GM18498 (cell line): Measurements from ENCODE around the gene CHCHD6.

Source experiments
- ATAC-seq: cut with Tn5 transposase; IDR thresholded peaks from one replicate; pipeline ENCODE4 v1.9.1; 2021; ENCODE audit warnings: mild to moderate bottlenecking, moderate library complexity; ENCODE audit not compliant: unreplicated experiment

CHCHD6 gene

GRCh38 chr3:126854666-126855065, 150.6 kb downstream of the CHCHD6 start:
- ATAC-seq, result no peak

- no peak for ATAC-seq
Observed at GRCh38 chr3:126855374-126855773, 151.3 kb downstream of the CHCHD6 start.

DNA sequence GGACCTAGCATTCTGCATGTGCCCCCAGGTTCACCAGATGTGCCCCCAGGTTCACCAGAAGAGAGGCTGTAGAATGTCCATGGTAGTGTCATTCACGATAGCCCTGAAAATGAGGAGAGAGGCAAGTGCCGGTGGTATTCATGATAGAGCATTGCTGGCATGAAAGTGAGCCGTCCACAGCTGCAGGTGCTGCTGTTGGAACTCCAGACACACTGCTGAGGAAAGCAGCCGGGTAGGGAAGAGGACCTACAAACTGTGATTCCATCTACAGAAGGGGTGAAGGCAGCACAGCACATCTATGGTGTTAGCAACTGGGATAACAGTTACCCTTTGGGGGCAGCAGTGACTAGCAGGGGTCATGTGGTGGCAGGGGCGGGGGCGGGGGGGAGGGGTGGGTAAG, 153.9 kb downstream of the CHCHD6 start:
- ATAC-seq, result no peak

GRCh38 chr3:126858401-126858800, 154.4 kb downstream of the CHCHD6 start:
- ATAC-seq, result no peak

DNA sequence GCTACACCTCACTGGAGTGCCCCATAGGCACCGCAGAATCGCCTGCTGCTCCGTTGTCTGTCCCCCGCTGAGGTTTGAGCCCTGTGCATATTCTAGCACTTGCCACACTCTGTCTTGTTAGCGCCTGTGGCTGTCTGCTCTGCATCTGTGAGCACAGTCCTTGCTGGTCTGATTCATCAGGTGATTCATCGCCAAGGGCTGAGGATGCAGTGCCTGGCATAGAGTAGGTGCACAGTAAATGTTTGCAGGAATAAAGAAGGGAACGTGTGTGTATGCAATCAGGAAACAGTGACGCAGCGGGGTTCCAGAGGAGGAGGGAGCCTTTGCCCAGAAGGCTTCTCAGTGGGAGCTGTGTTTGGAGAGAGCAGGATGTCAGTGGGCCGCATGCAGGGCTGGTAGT, 154.8 kb downstream of the CHCHD6 start:
- no peak for ATAC-seq

DNA sequence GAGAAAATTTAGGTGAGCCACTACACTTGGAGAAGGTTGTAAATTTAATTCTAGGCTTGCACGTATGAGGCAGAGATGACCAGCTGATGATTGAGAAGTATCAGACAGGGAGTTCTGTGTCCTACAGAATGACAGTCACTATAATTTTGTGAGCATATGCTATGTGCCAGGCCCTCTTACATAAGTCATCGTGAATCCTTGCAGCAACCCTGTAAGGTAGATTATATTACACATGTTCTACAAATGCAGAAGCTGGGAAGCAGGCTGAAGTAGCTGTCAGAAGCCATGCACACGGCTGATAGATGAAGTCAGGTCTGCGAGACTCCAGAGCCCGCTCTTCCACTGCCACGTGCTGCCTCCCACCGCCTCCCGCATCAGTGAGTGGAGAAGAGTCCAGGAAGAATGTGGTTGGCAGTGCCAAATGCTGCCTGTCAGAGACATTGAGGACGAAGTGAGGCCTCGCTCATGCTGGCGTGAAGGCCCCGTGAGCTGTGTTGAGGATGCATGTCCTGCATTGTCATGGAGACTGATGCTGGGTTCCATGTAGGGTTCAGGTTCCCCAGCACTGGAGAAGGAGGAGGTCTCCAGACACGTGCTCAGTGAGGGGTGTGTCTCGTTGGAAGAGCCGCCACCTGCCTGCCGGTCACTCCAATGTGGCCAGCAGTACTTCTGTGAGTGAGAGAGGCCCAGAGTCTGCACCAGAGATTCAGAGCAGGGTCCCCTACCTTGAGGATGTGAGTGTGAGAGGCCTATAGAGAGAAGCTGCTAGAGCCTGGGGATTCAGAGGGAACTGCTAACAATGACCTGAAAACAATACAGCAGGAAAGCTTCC, 155.6 kb downstream of the CHCHD6 start:
- no peak for ATAC-seq

- ATAC-seq, result no peak
Observed at GRCh38 chr3:126865736-126866135, 161.7 kb downstream of the CHCHD6 start.

GRCh38 chr3:126866175-126866759, 162.2 kb downstream of the CHCHD6 start:
- ATAC-seq, result no peak

- no peak for ATAC-seq
Observed at GRCh38 chr3:126867190-126867862, 163.3 kb downstream of the CHCHD6 start.

- ATAC-seq, result no peak
Observed at GRCh38 chr3:126867863-126868200, 163.8 kb downstream of the CHCHD6 start.

- no peak for ATAC-seq
Observed at GRCh38 chr3:126870608-126871210, 166.7 kb downstream of the CHCHD6 start.

DNA sequence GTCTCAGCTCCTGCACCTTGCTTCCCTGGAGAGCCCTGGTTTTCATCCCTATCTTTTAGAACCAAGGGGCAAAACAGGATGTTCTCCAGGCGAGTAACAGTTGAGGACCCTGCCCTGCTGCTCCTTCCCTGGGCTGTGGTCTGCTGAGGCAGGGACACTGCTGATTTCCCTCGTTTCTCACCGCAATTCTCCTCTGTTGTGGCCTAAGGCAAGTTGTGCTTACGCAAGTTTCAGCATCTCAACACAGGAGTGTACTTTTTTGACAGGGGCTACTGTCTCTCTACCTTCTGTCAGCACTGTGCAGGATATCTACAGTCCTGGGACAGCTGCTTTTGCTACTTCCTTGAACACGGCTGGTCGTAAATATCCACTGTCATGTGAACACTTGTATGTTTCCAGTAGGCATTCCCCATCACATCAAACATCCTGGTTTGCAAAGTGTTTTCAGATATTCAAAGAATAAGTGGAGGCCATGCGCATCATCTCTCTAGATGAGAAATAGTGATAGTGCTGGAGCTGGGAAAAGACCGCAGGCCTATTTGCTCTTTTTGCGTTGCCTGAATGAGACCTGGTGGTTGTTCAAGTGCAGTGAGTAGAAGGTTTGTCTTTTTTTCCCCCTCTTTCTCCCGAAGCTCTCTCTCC, 168.8 kb downstream of the CHCHD6 start:
- ATAC-seq, result no peak

DNA sequence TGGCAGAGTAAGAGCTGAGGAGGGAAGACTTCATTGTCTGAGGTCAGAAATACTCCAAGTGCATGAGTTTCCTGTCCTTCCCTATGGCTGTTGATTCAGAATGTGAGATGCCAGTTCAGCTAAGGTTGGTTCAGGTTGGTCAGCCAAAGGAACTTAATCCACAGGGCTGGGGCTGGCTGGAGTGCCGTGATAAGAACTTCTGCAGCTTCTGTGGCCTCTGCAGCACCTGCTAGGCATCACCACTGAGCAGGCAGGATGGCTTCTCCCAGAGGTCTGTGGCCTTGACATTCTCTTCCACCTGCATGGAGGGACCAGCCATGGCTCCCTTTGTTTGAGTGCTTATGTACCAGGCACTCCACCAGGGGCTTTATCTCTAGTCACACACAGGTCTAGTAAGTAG, 169.4 kb downstream of the CHCHD6 start:
- no peak for ATAC-seq

- no peak for ATAC-seq
Observed at GRCh38 chr3:126878664-126879063, 174.6 kb downstream of the CHCHD6 start.

DNA sequence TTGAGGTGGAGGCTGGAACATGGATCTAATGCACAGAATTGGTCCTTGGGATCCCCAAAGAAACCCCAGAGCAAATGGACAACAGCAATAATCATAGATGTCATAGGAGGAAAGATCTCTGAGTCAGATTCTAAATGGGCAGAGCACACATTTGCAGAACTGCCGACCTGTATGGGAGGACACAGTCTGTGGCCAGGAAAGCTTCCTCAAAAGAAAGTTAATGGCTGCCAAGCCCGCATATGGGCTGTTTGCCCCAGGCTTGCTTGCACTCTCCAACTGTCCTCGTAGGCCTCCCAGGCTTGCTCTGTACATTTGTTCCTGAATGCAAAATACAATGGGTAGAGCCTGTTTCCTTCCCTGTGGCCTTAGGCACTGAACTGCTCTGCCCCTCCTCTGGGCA, 176.9 kb downstream of the CHCHD6 start:
- no peak for ATAC-seq

DNA sequence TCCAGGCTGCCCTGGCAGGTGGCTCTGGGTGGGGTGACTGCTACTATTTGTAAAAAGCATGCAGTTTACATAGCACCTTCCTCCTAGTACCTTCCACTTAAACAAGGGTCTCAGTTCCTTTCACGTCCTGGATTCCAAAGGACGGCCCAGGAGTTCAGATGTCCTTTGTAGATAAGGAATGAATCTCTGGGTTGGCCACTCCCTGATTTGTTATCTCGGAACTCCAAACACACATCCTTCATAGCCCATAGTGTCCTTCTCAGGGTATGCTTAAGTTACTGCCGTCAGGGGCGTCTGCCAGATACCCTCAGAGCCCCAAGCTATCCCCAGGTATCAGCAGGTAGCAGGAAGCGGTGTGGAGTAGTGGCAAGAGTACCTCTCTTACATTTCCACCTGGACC, 177.8 kb downstream of the CHCHD6 start:
- ATAC-seq, result no peak

DNA sequence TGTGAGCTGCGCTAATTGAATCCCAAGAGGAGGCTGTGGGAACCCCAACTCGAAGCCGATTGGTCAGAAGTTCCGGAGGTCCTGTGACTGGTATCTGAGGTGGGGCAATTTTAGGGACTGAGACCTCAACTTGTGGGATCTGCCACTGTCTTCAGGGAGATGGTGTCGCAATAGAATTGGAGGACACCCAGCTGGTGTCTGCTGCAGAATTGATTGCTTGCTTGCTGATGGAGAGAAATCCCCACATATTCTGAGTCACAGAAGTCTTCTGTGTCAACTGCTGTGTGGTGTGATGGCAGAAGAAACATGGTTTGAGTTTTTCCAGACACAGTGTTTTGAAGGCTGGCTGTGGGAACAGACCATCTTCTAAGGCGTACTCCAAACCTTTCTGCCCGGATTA, 179.2 kb downstream of the CHCHD6 start:
- no peak for ATAC-seq

DNA sequence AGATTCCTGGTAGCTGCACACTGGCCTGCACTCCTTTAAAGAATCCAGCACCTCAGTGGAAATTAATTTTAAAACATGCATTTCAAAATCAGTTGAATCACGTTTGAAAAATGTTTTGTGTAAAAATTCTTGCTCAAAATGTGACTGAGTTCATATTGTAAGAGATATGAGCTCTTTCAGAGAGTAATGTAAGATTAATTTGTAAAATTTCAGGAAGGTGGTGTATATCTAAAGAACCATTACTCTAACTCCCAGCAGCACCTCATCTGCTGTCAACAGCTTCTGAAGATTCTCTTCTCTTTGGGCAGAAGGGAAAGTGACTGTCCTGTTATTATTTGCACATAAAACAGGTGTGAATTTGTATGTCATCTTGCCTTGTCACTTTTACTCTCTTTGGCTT, 181.4 kb downstream of the CHCHD6 start:
- ATAC-seq, result no peak

GRCh38 chr3:126886217-126886616, 182.2 kb downstream of the CHCHD6 start:
- no peak for ATAC-seq

DNA sequence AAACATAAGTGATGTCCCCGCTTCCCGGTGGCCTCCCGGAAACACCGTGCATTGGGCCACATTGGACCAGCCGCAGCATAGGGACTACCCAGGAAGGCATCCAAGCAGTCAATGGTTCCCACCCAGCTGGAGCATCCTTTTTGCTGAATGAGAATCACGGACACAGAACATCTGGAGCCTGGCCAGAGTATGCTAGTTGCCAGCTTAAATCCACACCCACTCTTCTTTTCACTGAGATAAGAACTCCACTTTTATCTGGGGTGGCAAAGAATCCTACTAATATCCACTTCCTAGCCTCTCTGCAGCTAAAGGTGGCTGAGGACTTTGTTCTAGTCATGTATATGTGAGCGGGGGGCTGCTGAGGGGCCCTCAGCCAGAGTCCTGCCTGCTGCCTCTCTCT, 183.6 kb downstream of the CHCHD6 start:
- ATAC-seq, result no peak

DNA sequence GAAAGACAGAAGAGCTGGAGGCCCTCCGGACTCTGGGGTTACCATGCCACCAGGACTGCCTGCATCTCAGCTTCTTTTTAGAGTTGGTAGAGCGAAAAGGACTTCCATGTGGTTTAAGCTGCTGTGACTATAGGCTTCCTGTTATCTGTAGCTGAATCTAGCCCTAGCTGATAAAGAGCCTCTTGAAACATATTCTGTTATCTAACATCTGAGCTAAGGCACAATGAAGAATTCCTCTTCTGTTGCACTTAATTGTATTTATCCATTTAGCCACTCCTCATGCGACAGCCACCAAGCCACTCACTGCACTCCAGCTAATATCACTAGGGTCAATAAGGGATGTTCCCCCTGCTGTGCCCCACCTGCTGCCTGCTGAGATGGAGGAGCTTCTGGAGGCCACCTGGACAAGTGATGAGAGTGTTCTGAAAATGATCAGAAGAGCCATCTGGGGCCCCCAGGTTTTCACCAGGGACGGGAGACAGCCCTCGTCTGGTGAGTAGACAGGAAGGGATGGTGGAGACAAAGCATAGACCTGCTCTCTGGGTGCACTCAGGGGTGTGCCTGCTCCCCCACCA, 184.2 kb downstream of the CHCHD6 start:
- no peak for ATAC-seq
